Fibroblast of skin of left quadriceps (primary cell): ENCODE results near the gene TMEM74B.
"Not testable (repeated sequence)": the region's sequence is repeated elsewhere in the genome, so short reads cannot be mapped to it uniquely, and the experiment has no call there.

Source experiments
- DNase-seq, 2 experiments: peaks; one replicate each; pipeline ENCODE4 v3.0.0-alpha.2; 2013; ENCODE audit warnings: low read depth in 2 of 2

TMEM74B gene

GRCh38 chr20:1184638-1185315, at the start of gene TMEM74B:
TSS of gene TMEM74B (minus strand) at chr20:1184981. CDS start at chr20:1183801, 1,180 bp downstream.
- DNase-seq, result no peak

DNA sequence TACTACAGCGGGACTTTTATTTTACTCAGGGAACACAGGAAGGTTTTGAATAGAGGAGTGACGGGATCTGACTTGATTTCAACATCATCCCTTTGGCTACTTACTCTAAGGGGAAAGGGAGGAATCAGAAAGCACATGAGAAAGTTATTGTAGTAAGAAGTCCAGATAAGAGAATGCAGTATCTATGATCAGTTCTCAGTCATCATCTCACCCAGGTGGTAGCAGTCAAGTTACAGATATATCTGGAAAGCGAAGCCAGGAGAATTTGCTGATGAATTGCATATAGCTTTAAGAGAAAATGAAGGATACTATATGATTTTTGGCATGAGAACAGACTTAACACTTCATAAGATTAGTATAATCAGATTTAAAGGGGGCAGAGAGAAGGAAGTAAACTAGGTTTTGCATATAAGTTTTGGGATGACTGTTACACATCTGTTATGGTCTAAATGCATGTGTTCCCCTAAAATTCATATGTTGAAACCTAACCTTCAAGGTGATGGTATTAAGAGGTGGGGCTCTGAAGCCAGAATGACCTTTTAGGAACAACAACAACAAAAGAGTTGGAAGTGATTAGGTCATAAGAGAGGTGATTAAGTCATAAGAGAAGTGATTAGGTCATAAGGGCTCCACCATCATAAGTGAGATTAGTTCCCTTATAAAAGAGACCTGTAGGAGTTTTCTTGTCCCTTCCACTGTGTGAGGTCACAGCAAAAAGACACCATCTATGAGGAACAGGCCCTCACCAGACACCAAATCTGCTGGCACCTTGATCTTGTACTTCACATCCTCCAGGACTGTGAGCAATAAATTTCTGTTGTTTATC, 47.7 kb upstream of the TMEM74B start:
- DNase-seq, result no peak

DNA sequence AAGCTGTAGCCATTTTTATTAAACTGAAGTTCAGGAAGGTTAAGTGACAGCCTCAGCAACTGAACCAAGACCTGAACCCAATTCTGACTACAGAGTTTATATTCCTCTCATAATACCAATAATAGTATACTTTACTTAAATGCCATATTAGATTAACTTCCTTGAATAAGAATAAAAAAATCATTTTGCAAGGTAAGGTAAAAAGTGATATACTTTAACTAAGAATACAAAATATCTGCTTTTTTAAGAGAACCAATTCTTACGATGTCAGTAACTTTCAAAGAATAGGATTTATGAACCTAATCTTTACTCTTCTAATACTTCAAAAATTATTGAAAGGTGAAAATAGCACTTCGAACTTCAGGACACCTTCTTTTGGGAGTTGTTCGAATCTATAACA, 44.8 kb upstream of the TMEM74B start:
- no peak for DNase-seq

- DNase-seq, result peak; percentile 34
Observed at GRCh38 chr20:1225783-1226654, 41.2 kb upstream of the TMEM74B start, which contains the start of gene RAD21L1. TSS of gene RAD21L1 (plus strand) at chr20:1226044. CDS start at chr20:1228454, 2,410 bp downstream.

DNA sequence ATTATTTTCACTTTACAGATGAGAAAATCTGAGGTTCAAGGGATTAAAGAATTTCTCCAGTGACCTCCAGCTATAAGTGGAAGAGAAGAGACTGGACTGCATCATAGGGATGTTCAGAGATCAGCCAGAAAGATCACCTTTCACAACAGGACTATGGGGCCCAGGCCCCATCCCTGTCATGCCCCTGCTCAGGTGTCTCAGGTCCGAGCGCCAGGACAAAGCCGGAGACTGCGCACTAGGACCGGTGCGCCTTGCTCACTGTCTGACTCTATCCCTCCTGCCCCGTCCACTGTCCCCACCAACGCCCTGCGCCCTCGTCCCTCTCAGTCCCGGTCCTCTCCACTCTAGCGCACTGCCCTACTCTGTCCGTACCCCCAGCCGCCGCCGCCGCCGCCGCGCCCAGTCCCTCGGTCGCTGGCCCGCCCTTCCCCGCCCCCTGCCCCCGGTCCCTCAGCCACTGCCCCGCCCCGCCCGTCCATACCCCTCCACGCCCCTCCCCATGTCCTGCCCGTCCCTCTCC, 40.5 kb upstream of the TMEM74B start:
- DNase-seq, result no peak

- no peak for DNase-seq
Observed at GRCh38 chr20:1224205-1224890, 39.6 kb upstream of the TMEM74B start.

- DNase-seq, result not testable (repeated sequence)
Observed at GRCh38 chr20:1222750-1223149, 38.0 kb upstream of the TMEM74B start.

- DNase-seq, result not testable (repeated sequence)
Observed at GRCh38 chr20:1216527-1217427, 32.0 kb upstream of the TMEM74B start.

DNA sequence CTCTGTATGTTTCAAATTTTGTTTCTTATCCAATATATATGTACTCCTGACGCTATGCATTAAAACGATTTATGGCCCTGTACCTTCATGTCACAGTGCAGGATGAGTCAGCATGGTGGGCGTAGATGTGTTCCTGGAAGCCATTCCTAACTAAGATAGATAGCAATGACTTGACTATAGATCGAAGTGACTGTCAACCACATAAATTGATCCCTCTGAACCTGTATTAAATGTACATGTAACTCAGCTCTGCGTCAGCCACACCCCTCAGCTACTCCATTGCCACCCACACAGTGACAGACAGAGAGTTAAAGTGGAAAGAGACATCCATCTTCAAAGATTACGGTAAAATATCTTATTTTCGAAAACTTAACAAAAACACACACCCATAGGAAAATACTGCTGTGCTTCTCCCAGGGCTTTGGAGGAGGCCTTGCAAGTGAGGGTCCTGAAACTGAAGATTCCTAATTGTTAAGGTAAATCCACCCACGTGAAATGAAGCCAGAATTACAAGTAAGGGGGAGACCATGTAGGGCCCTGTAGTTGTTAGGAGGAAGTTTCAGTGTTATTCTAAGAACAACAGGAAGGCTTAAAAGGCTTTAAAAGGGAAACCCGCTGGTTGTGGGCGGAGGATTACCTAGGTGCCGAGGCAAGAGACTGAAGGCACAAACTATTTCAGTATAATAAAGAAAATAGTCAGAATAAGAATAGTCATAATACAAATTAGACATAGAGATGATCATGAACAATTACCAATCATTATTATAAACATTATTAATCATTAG, 30.8 kb upstream of the TMEM74B start:
- no peak for DNase-seq

DNA sequence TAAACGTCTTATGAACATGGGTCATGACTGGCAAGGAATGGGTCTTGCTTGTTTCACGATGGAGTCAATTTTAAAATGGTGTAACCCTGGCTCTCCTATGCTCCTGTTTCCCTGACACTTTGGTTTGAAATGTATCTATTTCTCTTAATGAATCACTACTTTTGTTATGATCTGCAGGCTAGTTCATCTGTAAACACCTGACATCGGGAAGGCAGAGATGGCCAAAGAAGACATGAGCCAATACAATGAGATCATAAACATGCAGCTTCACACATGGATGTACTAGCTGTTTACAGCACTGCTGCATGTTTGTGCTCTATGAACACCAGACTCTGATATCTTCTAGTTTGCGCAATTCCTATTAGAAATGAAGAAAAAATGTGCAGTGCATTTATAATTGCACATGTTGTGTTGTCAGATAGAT, 30.1 kb upstream of the TMEM74B start:
- DNase-seq, result no peak

- peak; percentile 23 to 24 for DNase-seq
Observed at GRCh38 chr20:1212607-1213396, 28.0 kb upstream of the TMEM74B start.

DNA sequence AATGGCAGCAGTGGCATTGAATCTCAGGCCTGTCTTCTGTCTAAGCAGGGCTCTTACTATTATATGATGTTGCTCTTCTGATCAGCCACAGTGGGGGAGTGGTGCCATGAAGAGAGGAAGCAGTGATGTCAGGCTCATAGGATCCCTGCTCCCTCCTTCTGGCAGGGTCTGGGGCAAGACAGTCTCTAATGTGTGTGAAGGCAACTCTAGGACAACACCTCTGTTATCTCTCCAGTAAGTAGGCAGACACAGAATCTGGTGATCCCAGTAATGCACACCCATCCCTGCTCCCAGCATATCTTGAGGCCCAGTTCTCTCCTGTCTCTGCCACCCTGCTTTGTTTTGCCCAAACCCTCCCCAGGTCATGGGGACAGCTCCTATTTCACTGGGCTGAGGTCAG, 27.2 kb upstream of the TMEM74B start:
- DNase-seq, result no peak

GRCh38 chr20:1210501-1210900, 25.7 kb upstream of the TMEM74B start:
- DNase-seq, result no peak

GRCh38 chr20:1209447-1210387, 24.9 kb upstream of the TMEM74B start:
- DNase-seq, result no peak

- DNase-seq, result no peak
Observed at GRCh38 chr20:1207293-1207878, 22.6 kb upstream of the TMEM74B start.

- DNase-seq, result no peak
Observed at GRCh38 chr20:1206366-1207148, 21.8 kb upstream of the TMEM74B start.
